HEK293 (cell line): Measurements from ENCODE around the gene CD33.

Experiments used
- FEZF1 ChIP-seq: fragments of 450-650 bp; formaldehyde crosslinking; IDR thresholded peaks from 2 replicates; pipeline ENCODE4 v1.5.1; 2016; ENCODE audit warnings: missing biosample characterization, missing genetic modification characterization
- OSR2 ChIP-seq: fragments of 450-650 bp; formaldehyde crosslinking; IDR thresholded peaks from 2 replicates; pipeline ENCODE4 v1.5.1; 2016; ENCODE audit warnings: missing biosample characterization, missing genetic modification characterization
- TRIM28 ChIP-seq: IDR thresholded peaks from 2 replicates; pipeline ENCODE4 v1.6.1; 2011; ENCODE audit warnings: low read length, control low read depth, borderline replicate concordance
- YY1 ChIP-seq: fragments of 450-650 bp; formaldehyde crosslinking; IDR thresholded peaks from 2 replicates; pipeline ENCODE4 v1.5.1; 2018; ENCODE audit warnings: missing biosample characterization, missing genetic modification characterization
- ZBTB1 ChIP-seq: fragments of 450-650 bp; formaldehyde crosslinking; IDR thresholded peaks from 2 replicates; pipeline ENCODE4 v1.5.1; 2016; ENCODE audit warnings: missing biosample characterization, missing genetic modification characterization
- ZBTB21 ChIP-seq: fragments of 450-650 bp; formaldehyde crosslinking; IDR thresholded peaks from 2 replicates; pipeline ENCODE4 v1.5.1; 2017; ENCODE audit warnings: missing biosample characterization, missing genetic modification characterization
- ZBTB7A ChIP-seq: fragments of 450-650 bp; formaldehyde crosslinking; IDR thresholded peaks from 2 replicates; pipeline ENCODE4 v1.5.1; 2016; ENCODE audit warnings: low read depth, missing biosample characterization, missing genetic modification characterization
- ZNF350 ChIP-seq: fragments of 450-650 bp; formaldehyde crosslinking; IDR thresholded peaks from 2 replicates; pipeline ENCODE4 v1.5.0; 2017; ENCODE audit warnings: missing biosample characterization, mild to moderate bottlenecking, missing genetic modification characterization
- ZNF423 ChIP-seq: fragments of 450-650 bp; formaldehyde crosslinking; IDR thresholded peaks from 2 replicates; pipeline ENCODE4 v1.5.1; 2016; ENCODE audit warnings: missing biosample characterization, missing genetic modification characterization
- TF ChIP-seq, protein P1 (sequence below): fragments of 450-650 bp; formaldehyde crosslinking; IDR thresholded peaks from 2 replicates; pipeline ENCODE4 v1.5.1; 2016; ENCODE audit warnings: missing biosample characterization, missing genetic modification characterization
- TF ChIP-seq, protein P2 (sequence below): fragments of 450-650 bp; formaldehyde crosslinking; IDR thresholded peaks from 2 replicates; pipeline ENCODE4 v1.5.1; 2016; ENCODE audit warnings: missing biosample characterization, missing genetic modification characterization, low read depth

DNA sequence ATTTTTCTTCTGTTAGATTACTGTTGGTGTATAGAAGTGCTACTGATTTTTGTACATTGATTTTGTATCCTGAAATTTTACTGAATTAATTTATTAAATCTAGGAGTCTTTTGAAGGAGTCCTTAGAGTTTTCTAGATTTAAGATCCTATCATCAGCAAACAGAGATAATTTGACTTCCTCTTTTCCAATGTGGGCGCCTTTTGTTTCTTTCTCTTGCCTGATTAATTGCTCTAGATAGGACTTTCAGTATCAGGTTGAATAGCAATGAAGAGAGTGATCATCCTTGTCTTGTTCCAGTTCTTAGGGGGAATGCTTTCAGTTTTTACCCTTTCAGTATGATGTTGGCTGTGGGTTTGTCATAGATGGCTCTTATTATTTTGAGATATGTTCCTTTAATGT, 5.6 kb upstream of the CD33 start:
- TF ChIP-seq, protein P1, sequence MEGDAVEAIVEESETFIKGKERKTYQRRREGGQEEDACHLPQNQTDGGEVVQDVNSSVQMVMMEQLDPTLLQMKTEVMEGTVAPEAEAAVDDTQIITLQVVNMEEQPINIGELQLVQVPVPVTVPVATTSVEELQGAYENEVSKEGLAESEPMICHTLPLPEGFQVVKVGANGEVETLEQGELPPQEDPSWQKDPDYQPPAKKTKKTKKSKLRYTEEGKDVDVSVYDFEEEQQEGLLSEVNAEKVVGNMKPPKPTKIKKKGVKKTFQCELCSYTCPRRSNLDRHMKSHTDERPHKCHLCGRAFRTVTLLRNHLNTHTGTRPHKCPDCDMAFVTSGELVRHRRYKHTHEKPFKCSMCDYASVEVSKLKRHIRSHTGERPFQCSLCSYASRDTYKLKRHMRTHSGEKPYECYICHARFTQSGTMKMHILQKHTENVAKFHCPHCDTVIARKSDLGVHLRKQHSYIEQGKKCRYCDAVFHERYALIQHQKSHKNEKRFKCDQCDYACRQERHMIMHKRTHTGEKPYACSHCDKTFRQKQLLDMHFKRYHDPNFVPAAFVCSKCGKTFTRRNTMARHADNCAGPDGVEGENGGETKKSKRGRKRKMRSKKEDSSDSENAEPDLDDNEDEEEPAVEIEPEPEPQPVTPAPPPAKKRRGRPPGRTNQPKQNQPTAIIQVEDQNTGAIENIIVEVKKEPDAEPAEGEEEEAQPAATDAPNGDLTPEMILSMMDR (tag by site-specific recombination) = no peak
- TF ChIP-seq ZBTB7A (tag by site-specific recombination) (no peak), YY1 (tag by site-specific recombination) (no peak), ZBTB21 (tag by site-specific recombination) (no peak), ZBTB1 (tag by site-specific recombination) (no peak), OSR2 (tag by site-specific recombination) (no peak), TRIM28 (no peak), ZNF423 (tag by site-specific recombination) (no peak), ZNF350 (no peak), FEZF1 (tag by site-specific recombination) (no peak)
- TF ChIP-seq, protein P2, sequence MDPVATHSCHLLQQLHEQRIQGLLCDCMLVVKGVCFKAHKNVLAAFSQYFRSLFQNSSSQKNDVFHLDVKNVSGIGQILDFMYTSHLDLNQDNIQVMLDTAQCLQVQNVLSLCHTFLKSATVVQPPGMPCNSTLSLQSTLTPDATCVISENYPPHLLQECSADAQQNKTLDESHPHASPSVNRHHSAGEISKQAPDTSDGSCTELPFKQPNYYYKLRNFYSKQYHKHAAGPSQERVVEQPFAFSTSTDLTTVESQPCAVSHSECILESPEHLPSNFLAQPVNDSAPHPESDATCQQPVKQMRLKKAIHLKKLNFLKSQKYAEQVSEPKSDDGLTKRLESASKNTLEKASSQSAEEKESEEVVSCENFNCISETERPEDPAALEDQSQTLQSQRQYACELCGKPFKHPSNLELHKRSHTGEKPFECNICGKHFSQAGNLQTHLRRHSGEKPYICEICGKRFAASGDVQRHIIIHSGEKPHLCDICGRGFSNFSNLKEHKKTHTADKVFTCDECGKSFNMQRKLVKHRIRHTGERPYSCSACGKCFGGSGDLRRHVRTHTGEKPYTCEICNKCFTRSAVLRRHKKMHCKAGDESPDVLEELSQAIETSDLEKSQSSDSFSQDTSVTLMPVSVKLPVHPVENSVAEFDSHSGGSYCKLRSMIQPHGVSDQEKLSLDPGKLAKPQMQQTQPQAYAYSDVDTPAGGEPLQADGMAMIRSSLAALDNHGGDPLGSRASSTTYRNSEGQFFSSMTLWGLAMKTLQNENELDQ (tag by site-specific recombination) = no peak
